HepG2 (cell line): ENCODE measurements around the gene VCP. TPM values are rescaled to one million over a fixed set of nuclear protein-coding genes. Genes with fewer than 3 reads are reported as not detected.

Experiments used
- ATAC-seq: fragments of 200-7000 bp; cut with Tn5 transposase; 3 replicates; pipeline ENCODE4 v1.9.1; 2020; ENCODE audit warnings: mild to moderate bottlenecking, moderate library complexity
- BruUV-seq: library from RNA; stranded (reverse); fragments of 400-500 nt; replicated peaks from 2 replicates; lab custom pipeline; 2021; lab: Mats Ljungman, UMichigan
- CTCF ChIA-PET: fragments of 300-600 bp; formaldehyde crosslinking; extraction: SDS; loops from one replicate; lab custom pipeline; 2021; ENCODE audit warnings: low total read pairs, inconsistent platforms, low intra/inter-chr PET ratio; lab: Yijun Ruan, JAX
- POLR2A ChIA-PET: fragments of 350-600 bp; sonication (Branson Sonifier 250); formaldehyde crosslinking; loops from one replicate; lab custom pipeline; 2020; ENCODE audit warnings: antibody characterized with exemption, inconsistent platforms; lab: Yijun Ruan, JAX
- DNase-seq: peaks from one replicate; pipeline ENCODE4 v3.0.0-alpha.2; 2015; ENCODE audit warnings: low spot score
- FAIRE-seq: peaks from 3 replicates; lab custom pipeline; 2011; peaks lifted over from hg19 to GRCh38; lab: Jason Lieb, UNC
- H2AFZ ChIP-seq: one replicate; pipeline ENCODE4 v1.6.1; 2011; ENCODE audit warnings: low read length, inconsistent platforms
- H3K27ac ChIP-seq: fragments of 300-600 bp; 3 replicates; pipeline ENCODE4 v1.8.0; 2011; ENCODE audit warnings: mixed run types, mild to moderate bottlenecking, mixed read lengths, low read length, inconsistent platforms; ENCODE audit not compliant: insufficient read depth; ENCODE audit errors: extremely low read length
- H3K27me3 ChIP-seq, 2 experiments: fragments of 200-600 bp in 1 of 2; 2 replicates in 1 of 2; 3 replicates in 1 of 2; pipeline versions ENCODE4 v1.6.0 to v1.8.0; 2011; ENCODE audit warnings: low read length in 2 of 2, mild to moderate bottlenecking in 2 of 2, moderate library complexity in 2 of 2, inconsistent platforms in 1 of 2; ENCODE audit not compliant: insufficient read depth in 2 of 2, control insufficient read depth in 1 of 2
- H3K36me3 ChIP-seq, 2 experiments: fragments of 200-600 bp in 1 of 2; replicated peaks in 1 of 2; 2 replicates in 1 of 2; 3 replicates in 1 of 2; pipeline versions ENCODE4 v1.5.1 to v1.8.0; 2011; ENCODE audit warnings: low read length in 2 of 2, inconsistent platforms in 1 of 2; ENCODE audit not compliant: insufficient read depth in 2 of 2, control insufficient read depth in 1 of 2
- H3K4me1 ChIP-seq: 2 replicates; pipeline ENCODE4 v1.5.1; 2012; ENCODE audit warnings: low read length, inconsistent platforms; ENCODE audit not compliant: insufficient read depth
- H3K4me2 ChIP-seq: 2 replicates; pipeline ENCODE4 v1.6.0; 2011; ENCODE audit warnings: low read depth, low read length, inconsistent platforms
- H3K4me3 ChIP-seq, 3 experiments: fragments of 200-600 bp in 1 of 3; sonication (generic), shearing (Covaris generic) in 1 of 3; replicated peaks in 1 of 3; 2 replicates each; pipeline ENCODE4 v1.5.1; 2011 to 2016; ENCODE audit warnings: low read length in 3 of 3, inconsistent platforms in 2 of 3, low read depth in 2 of 3, mild to moderate bottlenecking in 2 of 3, control low read depth in 1 of 3, mixed read lengths in 1 of 3; ENCODE audit not compliant: insufficient read depth in 1 of 3
- H3K79me2 ChIP-seq: one replicate; pipeline ENCODE4 v1.6.1; 2011; ENCODE audit warnings: low read length, inconsistent platforms; ENCODE audit not compliant: insufficient read depth
- H3K9ac ChIP-seq: 2 replicates; pipeline ENCODE4 v1.6.0; 2011; ENCODE audit warnings: mild to moderate bottlenecking, low read depth, low read length, inconsistent platforms; ENCODE audit not compliant: insufficient read depth
- H3K9me3 ChIP-seq: 2 replicates; pipeline ENCODE4 v1.5.1; 2012; ENCODE audit warnings: mild to moderate bottlenecking, low read length
- H4K20me1 ChIP-seq: 2 replicates; pipeline ENCODE4 v1.6.0; 2011; ENCODE audit warnings: inconsistent platforms, mild to moderate bottlenecking, low read length, moderate library complexity; ENCODE audit not compliant: insufficient read depth
- ARNTL ChIP-seq: sonication (generic); formaldehyde crosslinking; IDR thresholded peaks from 2 replicates; pipeline ENCODE4 v1.4.0; 2020; ENCODE audit warnings: mild to moderate bottlenecking, missing genetic modification reagents
- CENPBD1 ChIP-seq: sonication (generic); formaldehyde crosslinking; IDR thresholded peaks from 2 replicates; pipeline ENCODE4 v1.8.0; 2022; ENCODE audit warnings: missing genetic modification reagents, low read depth, mild to moderate bottlenecking, borderline replicate concordance
- FUBP1 ChIP-seq: sonication (generic); formaldehyde crosslinking; IDR thresholded peaks from 2 replicates; pipeline ENCODE4 v1.5.1; 2020; ENCODE audit warnings: missing genetic modification reagents, mild to moderate bottlenecking, borderline replicate concordance
- RBM39 ChIP-seq: fragments of 200-400 bp; formaldehyde crosslinking; IDR thresholded peaks from one replicate; pipeline ENCODE4 v1.6.1; 2018; ENCODE audit warnings: antibody characterized with exemption, mild to moderate bottlenecking, low read depth, low read length; ENCODE audit not compliant: poor library complexity, severe bottlenecking
- ZNF512B ChIP-seq: sonication (generic); formaldehyde crosslinking; IDR thresholded peaks from 2 replicates; pipeline ENCODE4 v1.5.1; 2020; ENCODE audit warnings: missing genetic modification reagents, mild to moderate bottlenecking, borderline replicate concordance
- WGBS: methylation state at CpG from one replicate; pipeline ENCODE4 v1.1.6; 2017; ENCODE audit warnings: low lambda C conversion rate; 5-methylcytosine and 5-hydroxymethylcytosine counted together
- in situ Hi-C: cut with HindIII; loops from 2 replicates; pipeline ENCODE4 v1.10.0; 2017; ENCODE audit warnings: low pct_unique_long_range_greater_than_20kb; ENCODE audit not compliant: extremely low pct_ligation_motif_present
- intact Hi-C: fragments of 100-400 bp; cut with micrococcal nuclease; formaldehyde crosslinking; loops from one replicate; pipeline ENCODE4 v1.10.0; 2022; ENCODE audit not compliant: unreplicated experiment
- polyA plus RNA-seq, 8 experiments: library from polyadenylated mRNA; depleted of rRNA in 3 of 8; stranded (reverse) in 7 of 8; unstranded in 1 of 8; fragments of >200 nt; fragmentation: Illumina TruSeq in 4 of 8; extraction: Trizol in 4 of 8; gene quantifications; 2 replicates each; pipeline versions ENCODE4 v1.2.1 to v1.2.3, GENCODE V29; 2011 to 2016; ENCODE audit warnings: low read depth in 4 of 8, missing spikeins in 1 of 8, mixed read lengths in 1 of 8; ENCODE audit not compliant: insufficient read depth in 1 of 8
- total RNA-seq, 5 experiments: library from RNA; depleted of rRNA; stranded (reverse); fragments of >200 nt; fragmentation: Illumina TruSeq; extraction: Trizol; gene quantifications; 2 replicates each; pipeline ENCODE4 v1.2.3, GENCODE V29; 2016; ENCODE audit warnings: low read depth in 1 of 5
- TF ChIP-seq, protein P1 (sequence below): sonication (generic); formaldehyde crosslinking; IDR thresholded peaks from 2 replicates; pipeline ENCODE4 v1.4.0; 2020; ENCODE audit warnings: mild to moderate bottlenecking, missing genetic modification reagents, borderline replicate concordance
- TF ChIP-seq, protein P2 (sequence below): sonication (generic); formaldehyde crosslinking; conservative IDR thresholded peaks from 2 replicates; pipeline ENCODE4 v1.8.0; 2022; ENCODE audit warnings: low read depth, missing genetic modification reagents
- TF ChIP-seq, protein P3 (sequence below): sonication (generic); formaldehyde crosslinking; IDR thresholded peaks from 2 replicates; pipeline ENCODE4 v1.5.0; 2020; ENCODE audit warnings: mild to moderate bottlenecking, missing genetic modification reagents, moderate library complexity

Gene VCP
- total and polyA plus RNA-seq, 2 of the 13 experiments (the other 11 are each of a cell fraction or from before 2014, with no cell fraction given), result 143 to 391 TPM

- TF ChIP-seq, protein P1, sequence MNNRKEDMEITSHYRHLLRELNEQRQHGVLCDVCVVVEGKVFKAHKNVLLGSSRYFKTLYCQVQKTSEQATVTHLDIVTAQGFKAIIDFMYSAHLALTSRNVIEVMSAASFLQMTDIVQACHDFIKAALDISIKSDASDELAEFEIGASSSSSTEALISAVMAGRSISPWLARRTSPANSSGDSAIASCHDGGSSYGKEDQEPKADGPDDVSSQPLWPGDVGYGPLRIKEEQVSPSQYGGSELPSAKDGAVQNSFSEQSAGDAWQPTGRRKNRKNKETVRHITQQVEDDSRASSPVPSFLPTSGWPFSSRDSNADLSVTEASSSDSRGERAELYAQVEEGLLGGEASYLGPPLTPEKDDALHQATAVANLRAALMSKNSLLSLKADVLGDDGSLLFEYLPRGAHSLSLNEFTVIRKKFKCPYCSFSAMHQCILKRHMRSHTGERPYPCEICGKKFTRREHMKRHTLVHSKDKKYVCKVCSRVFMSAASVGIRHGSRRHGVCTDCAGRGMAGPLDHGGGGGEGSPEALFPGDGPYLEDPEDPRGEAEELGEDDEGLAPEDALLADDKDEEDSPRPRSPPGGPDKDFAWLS, result no peak
- TF ChIP-seq, protein P2, sequence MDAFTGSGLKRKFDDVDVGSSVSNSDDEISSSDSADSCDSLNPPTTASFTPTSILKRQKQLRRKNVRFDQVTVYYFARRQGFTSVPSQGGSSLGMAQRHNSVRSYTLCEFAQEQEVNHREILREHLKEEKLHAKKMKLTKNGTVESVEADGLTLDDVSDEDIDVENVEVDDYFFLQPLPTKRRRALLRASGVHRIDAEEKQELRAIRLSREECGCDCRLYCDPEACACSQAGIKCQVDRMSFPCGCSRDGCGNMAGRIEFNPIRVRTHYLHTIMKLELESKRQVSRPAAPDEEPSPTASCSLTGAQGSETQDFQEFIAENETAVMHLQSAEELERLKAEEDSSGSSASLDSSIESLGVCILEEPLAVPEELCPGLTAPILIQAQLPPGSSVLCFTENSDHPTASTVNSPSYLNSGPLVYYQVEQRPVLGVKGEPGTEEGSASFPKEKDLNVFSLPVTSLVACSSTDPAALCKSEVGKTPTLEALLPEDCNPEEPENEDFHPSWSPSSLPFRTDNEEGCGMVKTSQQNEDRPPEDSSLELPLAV (CRISPR knock-in tag), result no peak
Measured at GRCh38 chr9:35044071-35044470, 28.4 kb downstream of the VCP start (continued).

DNA sequence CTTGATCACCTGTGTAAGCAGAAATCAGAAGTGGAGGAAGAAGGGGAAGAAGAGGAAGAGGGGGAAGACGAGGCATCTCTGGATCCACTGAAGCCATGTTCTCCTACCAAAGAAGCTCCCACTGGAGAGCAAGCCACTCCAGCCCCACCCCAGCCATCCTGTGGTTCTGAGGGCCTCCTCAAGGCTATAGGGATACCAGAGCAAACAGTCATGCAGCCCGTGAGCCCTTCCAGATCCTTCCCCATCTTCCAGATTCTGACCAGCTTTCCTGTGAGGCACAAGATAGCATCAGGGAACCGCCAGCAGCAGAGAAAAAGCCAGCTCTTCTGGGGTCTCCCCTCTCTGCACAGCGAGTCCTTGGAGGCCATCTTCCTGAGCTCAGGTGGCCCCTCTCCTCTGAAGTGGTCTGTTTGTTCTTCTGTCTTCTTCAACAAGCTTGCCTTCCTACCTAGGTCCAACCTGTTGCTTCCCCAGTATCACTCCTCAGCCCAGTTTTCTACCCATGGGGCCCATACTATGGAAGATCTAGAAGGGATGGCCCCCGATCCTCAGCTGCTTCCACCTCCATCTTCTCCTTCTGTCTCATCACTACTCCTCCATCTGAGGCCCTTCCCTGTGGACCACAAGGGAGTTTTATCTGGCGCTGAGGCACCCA lies 29.4 kb downstream of the VCP start:
- H2AFZ ChIP-seq, result no peak overlapping the region
- H3K36me3 ChIP-seq, result no peaks in the 10 kb centered on the region
- BruUV-seq, result no TSS peak
- TF ChIP-seq FUBP1 (CRISPR knock-in tag), result no peak
- TF ChIP-seq, protein P3, sequence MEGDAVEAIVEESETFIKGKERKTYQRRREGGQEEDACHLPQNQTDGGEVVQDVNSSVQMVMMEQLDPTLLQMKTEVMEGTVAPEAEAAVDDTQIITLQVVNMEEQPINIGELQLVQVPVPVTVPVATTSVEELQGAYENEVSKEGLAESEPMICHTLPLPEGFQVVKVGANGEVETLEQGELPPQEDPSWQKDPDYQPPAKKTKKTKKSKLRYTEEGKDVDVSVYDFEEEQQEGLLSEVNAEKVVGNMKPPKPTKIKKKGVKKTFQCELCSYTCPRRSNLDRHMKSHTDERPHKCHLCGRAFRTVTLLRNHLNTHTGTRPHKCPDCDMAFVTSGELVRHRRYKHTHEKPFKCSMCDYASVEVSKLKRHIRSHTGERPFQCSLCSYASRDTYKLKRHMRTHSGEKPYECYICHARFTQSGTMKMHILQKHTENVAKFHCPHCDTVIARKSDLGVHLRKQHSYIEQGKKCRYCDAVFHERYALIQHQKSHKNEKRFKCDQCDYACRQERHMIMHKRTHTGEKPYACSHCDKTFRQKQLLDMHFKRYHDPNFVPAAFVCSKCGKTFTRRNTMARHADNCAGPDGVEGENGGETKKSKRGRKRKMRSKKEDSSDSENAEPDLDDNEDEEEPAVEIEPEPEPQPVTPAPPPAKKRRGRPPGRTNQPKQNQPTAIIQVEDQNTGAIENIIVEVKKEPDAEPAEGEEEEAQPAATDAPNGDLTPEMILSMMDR (CRISPR knock-in tag), result no peak
- TF ChIP-seq ARNTL (CRISPR knock-in tag), result no peak
- no peak for TF ChIP-seq ZNF512B
- TF ChIP-seq RBM39, result no peak
- no peak for TF ChIP-seq CENPBD1 (CRISPR knock-in tag)
- WGBS, result 91% methylated on average over 5 of the region's 6 CpGs
- no peak overlapping the region for H3K9ac ChIP-seq
- no peaks in the 10 kb centered on the region for H3K79me2 ChIP-seq
- no peak for DNase-seq
- no peak overlapping the region for H3K27ac ChIP-seq
- in situ Hi-C loops (loop anchor here (5.0 kb wide), 1 partner anchor 141 kb away; no protein-coding TSS in a partner anchor), intact Hi-C loops (no loop called here)
- no peak for FAIRE-seq
- no peak overlapping the region for H3K4me3 ChIP-seq
- ATAC-seq, result no peak
- H3K4me2 ChIP-seq, result no peak overlapping the region
- H3K27me3 ChIP-seq, result no peaks in the 10 kb centered on the region
- H3K9me3 ChIP-seq, result no peaks in the 10 kb centered on the region
- POLR2A ChIA-PET, result interaction anchor here (1.0 kb wide), 1 partner anchor 8 kb away, joined by 5 read pairs; no protein-coding TSS in a partner anchor
- no peaks in the 10 kb centered on the region for H4K20me1 ChIP-seq
- H3K4me1 ChIP-seq, result peaks cover 15% of the 10 kb centered on the region
- CTCF ChIA-PET, result no interaction called here
